SK-N-MC (cell line): ENCODE measurements around the gene NARF.

ENCODE experiments used
- EZH2 ChIP-seq: fragments of 200-600 bp; sonication (generic); IDR thresholded peaks from one replicate; pipeline ENCODE4 v1.6.1; 2017; ENCODE audit warnings: antibody characterized with exemption
- FOXP2 ChIP-seq: optimal IDR thresholded peaks from 2 replicates; pipeline ENCODE3; 2011; ENCODE audit warnings: mild to moderate bottlenecking, moderate library complexity; ENCODE audit not compliant: insufficient read depth; ENCODE audit errors: extremely low read length, control extremely low read depth
- POLR2AphosphoS5 ChIP-seq: IDR thresholded peaks from 2 replicates; pipeline ENCODE4 v1.6.1; 2012; ENCODE audit warnings: mild to moderate bottlenecking, low read depth, low read length, borderline replicate concordance

- TF ChIP-seq POLR2AphosphoS5 (no peak), EZH2 (no peak), FOXP2 (no peak)
Observed at GRCh38 chr17:82463925-82464566, 5.5 kb downstream of the NARF start.
